ENCODE measurements around the gene TK2. TPM values are rescaled to one million over a fixed set of nuclear protein-coding genes. Genes with fewer than 3 reads are reported as not detected.

The TK2 gene
- total RNA-seq, 6 experiments from 2014 or later: 29.1 to 43.8 (median 32.6) TPM

- Mint-ChIP-seq H3K27ac (no peak overlapping the region), H3K36me3 (ENCODE audit: low read depth) (peaks cover 17% of the 10 kb centered on the region), H3K9me3 (no peaks in the 10 kb centered on the region), H3K4me1 (ENCODE audit: low read depth) (peaks cover 52% of the 10 kb centered on the region), H3K4me3 (no peak overlapping the region), H3K27me3 (ENCODE audit: insufficient read depth) (peaks cover 4% of the 10 kb centered on the region; the same call in 1 of the 2 replicates)
- no peak for TF ChIP-seq CTCF (IDR thresholded peaks at IDR 0.05)
- no peak for DNase-seq
Observed at GRCh38 chr16:66554495-66554894, 4.6 kb upstream of the TK2 start.

- H3K36me3 Mint-ChIP-seq (ENCODE audit: low read depth): peaks cover 17% of the 10 kb centered on the region
- TF ChIP-seq CTCF (IDR thresholded peaks at IDR 0.05): no peak
- DNase-seq: no peak
- H3K27ac Mint-ChIP-seq: 0 out of 2 replicates have a peak overlapping the region, but pooled peaks have one; percentile 2
- H3K9me3 Mint-ChIP-seq: no peaks in the 10 kb centered on the region
- peak overlapping the region; percentile 96; the same call in 1 of the 2 replicates for H3K4me3 Mint-ChIP-seq
- peaks cover 4% of the 10 kb centered on the region; the same call in 1 of the 2 replicates for H3K27me3 Mint-ChIP-seq (ENCODE audit: insufficient read depth)
- peaks cover 56% of the 10 kb centered on the region for H3K4me1 Mint-ChIP-seq (ENCODE audit: low read depth)
Observed at GRCh38 chr16:66554021-66554420, 4.1 kb upstream of the TK2 start.

- peak overlapping the region; percentile 96 for H3K4me3 Mint-ChIP-seq
- no peak for TF ChIP-seq CTCF (IDR thresholded peaks at IDR 0.05)
- peaks cover 64% of the 10 kb centered on the region for H3K4me1 Mint-ChIP-seq (ENCODE audit: low read depth)
- H3K27ac Mint-ChIP-seq: peak overlapping the region; percentile 87
- peaks cover 4% of the 10 kb centered on the region; the same call in 1 of the 2 replicates for H3K27me3 Mint-ChIP-seq (ENCODE audit: insufficient read depth)
- no peaks in the 10 kb centered on the region for H3K9me3 Mint-ChIP-seq
- DNase-seq: no peak
- H3K36me3 Mint-ChIP-seq (ENCODE audit: low read depth): peaks cover 20% of the 10 kb centered on the region
Observed at GRCh38 chr16:66553223-66553622, 3.3 kb upstream of the TK2 start.

- Mint-ChIP-seq H3K27ac (peak within 1 kb of the TSS; percentile 87), H3K9me3 (no peaks in the 10 kb centered on the region), H3K4me3 (peak within 1 kb of the TSS; percentile 96), H3K27me3 (ENCODE audit: insufficient read depth) (peaks cover 4% of the 10 kb centered on the region; the same call in 1 of the 2 replicates), H3K36me3 (ENCODE audit: low read depth) (peaks cover 26% of the 10 kb centered on the region), H3K4me1 (ENCODE audit: low read depth) (peaks cover 65% of the 10 kb centered on the region)
- DNase-seq: peak; percentile 80
- no peak for TF ChIP-seq CTCF (IDR thresholded peaks at IDR 0.05)
Observed at GRCh38 chr16:66552286-66553177, 2.6 kb upstream of the TK2 start, which contains the start of gene CKLF. Gene CKLF (plus strand): TSS chr16:66552576. CDS start chr16:66552716, 140 bp downstream.

- DNase-seq: no peak
- Mint-ChIP-seq H3K27me3 (ENCODE audit: insufficient read depth) (peaks cover 4% of the 10 kb centered on the region; the same call in 1 of the 2 replicates), H3K36me3 (ENCODE audit: low read depth) (peaks cover 30% of the 10 kb centered on the region), H3K4me3 (peak overlapping the region; percentile 96), H3K27ac (peak overlapping the region; percentile 87), H3K4me1 (ENCODE audit: low read depth) (peaks cover 65% of the 10 kb centered on the region), H3K9me3 (no peaks in the 10 kb centered on the region)
- TF ChIP-seq CTCF (IDR thresholded peaks at IDR 0.05): no peak
Observed at GRCh38 chr16:66551788-66552285, 1.9 kb upstream of the TK2 start.
